Fibroblast of villous mesenchyme (primary cell): ENCODE data around the gene SGCE. TPM values are rescaled to one million over a fixed set of nuclear protein-coding genes. Genes with fewer than 3 reads are reported as not detected.
A peak's percentile ranks its signal among the peaks of the same experiment; 100 is the strongest.

Experiments
- DNase-seq: peaks from one replicate; pipeline ENCODE4 v3.0.0-alpha.2; 2010; ENCODE audit warnings: low read depth
- H3K4me3 ChIP-seq: 2 replicates; pipeline ENCODE4 v1.5.1; 2011; ENCODE audit warnings: low read depth, mild to moderate bottlenecking, low read length
- CTCF ChIP-seq: IDR thresholded peaks from 2 replicates; pipeline ENCODE4 v1.5.1; 2012; ENCODE audit warnings: low read depth, mild to moderate bottlenecking, low read length; ENCODE audit not compliant: insufficient read depth
- total RNA-seq: library from RNA; depleted of rRNA; stranded (reverse); fragments of >200 nt; gene quantifications from 2 replicates; pipeline ENCODE4 v1.2.3, GENCODE V29; 2012

The SGCE gene
- total RNA-seq, 1 donor = 92.8 TPM

- TF ChIP-seq CTCF = no peak
- no peak overlapping the region for H3K4me3 ChIP-seq
- DNase-seq = no peak
Measured at GRCh38 chr7:94639384-94639783, 16.5 kb downstream of the SGCE start.

DNA sequence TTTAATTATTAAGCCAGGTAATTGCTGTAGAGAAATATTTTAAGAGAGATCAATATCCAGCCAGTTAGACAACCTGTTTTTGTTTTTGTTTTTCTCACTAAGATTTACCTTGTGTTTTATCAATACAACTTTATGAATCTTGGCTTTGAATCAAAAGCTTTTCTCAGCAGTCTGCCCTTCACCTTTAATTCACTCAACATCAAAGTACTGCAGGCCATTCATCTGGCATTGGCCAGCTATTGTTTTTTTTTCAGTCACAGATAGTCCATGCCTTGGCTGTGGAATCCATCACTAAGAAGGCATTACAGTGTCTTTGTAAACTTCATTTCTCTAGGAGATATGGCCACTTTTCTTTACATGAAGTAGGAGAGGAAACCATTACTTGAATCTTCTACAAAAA lies 20.2 kb downstream of the SGCE start:
- no peak for DNase-seq
- TF ChIP-seq CTCF = no peak

DNA sequence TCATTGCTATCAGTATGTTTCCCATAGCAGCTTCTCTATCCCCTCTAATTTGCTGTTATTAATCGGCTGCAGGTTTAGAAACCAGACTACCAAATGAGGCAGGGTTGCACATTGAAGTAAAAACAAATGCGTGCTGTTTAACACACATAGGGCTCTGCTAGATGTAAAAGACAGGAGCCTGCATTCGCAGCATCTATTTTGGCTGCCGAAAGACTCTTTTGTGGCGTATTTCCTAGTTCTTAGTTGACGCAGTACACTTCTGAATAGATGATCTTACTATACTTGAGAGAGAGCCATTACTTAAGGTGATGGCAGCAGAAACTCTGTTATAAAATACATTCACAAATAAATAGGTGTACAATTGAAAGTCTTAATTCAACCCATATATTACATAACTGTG lies 21.4 kb downstream of the SGCE start:
- H3K4me3 ChIP-seq = no peak overlapping the region
- DNase-seq = no peak
- no peak for TF ChIP-seq CTCF

More for the DNA sequence above, 20.2 kb downstream of the SGCE start:
- no peak overlapping the region for H3K4me3 ChIP-seq

DNA sequence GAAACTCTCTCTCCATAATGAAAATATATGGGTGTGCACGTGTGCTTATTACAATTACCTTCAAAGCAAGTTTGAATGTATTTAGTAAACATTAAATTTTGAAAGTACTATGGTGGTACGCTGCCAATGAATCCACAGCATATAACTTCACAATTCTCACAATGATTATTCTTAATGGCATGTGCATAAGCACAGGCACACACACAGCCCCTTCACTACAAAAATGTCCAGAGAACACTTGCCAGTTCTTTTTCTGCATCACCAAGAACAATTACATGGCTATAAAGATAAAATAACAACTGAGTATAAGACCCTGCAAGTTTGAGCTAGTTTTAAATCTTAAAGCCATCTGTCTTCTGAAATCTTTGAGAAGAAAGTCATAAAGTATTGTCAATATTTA lies 22.2 kb downstream of the SGCE start:
- no peak for TF ChIP-seq CTCF
- H3K4me3 ChIP-seq = no peak overlapping the region
- DNase-seq = no peak

DNA sequence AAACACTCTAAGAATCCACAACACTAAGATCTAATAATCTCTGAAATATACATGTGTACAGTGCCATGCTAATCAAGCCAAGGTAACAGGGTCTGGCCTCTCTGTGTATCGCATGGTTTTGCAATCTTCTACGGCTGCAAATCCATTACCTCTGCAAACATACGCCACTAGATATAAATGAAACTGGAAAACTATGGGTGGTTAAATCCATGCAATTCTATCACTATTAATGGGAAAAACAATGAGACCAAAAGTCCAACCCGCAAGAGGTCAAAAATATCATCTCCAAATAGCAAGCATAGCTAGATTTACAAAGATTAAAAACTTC lies 23.0 kb downstream of the SGCE start:
- TF ChIP-seq CTCF = no peak
- no peak overlapping the region for H3K4me3 ChIP-seq
- no peak for DNase-seq

GRCh38 chr7:94632338-94633013 lies 23.5 kb downstream of the SGCE start:
- peak; percentile 37 for DNase-seq
- no peak for TF ChIP-seq CTCF
- no peak overlapping the region for H3K4me3 ChIP-seq

DNA sequence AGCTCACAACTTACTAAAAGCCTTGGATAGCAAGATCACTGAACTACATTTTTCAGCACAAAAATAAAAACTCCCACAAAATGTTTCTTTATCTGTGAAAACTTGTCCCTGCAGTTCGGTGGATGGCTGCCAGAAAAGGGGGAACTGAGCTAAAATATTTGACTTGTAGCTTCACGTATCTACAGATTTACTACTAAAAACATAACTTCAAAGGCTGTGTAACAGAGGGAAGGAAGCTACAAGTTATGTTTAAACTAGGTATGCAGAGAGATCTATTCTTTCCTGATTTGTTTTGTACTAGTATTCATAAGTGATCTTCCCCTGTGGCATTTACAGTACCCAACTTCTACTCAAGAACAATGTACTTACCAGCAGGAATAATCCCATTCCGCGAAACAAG lies 25.1 kb downstream of the SGCE start:
- no peak for TF ChIP-seq CTCF
- DNase-seq = no peak
- H3K4me3 ChIP-seq = no peak overlapping the region
